ENCODE results near the gene ZNRD2. TPM values are rescaled to one million over a fixed set of nuclear protein-coding genes. Genes with fewer than 3 reads are reported as not detected.

ZNRD2 gene
- total and polyA plus RNA-seq, 12 donors = 9.4 to 135 (median 56.0) TPM

GRCh38 chr11:65532388-65533064, 37.8 kb upstream of the ZNRD2 start:
- WGBS, 4 donors = 77 to 83% (median 79%) methylated on average over 8 to 15 of the region's 15 CpGs
- Histone ChIP-seq H3K36me3 (replicated peaks in 1 of 2) (peaks cover 0 to 72% of the 10 kb centered on the region in 2 donors), H3K4me1 (replicated peaks in 1 of 2) (peaks cover 15 to 21% of the 10 kb centered on the region in 2 donors), H3K27me3 (no peaks in the 10 kb centered on the region), H3K4me3 (no peak overlapping the region), H3K9me3 (replicated peaks in 1 of 3) (no peaks in the 10 kb centered on the region), H3K27ac (peak overlapping the region in 1 of 5 donors; percentile 35)
- DNase-seq = peak in 1 of 7 donors; percentile 35
- intact Hi-C loops (cut with DNase I) = no loop called here
- no peak for TF ChIP-seq POLR2A (IDR thresholded peaks at IDR 0.05)
- no peak for TF ChIP-seq CTCF (IDR thresholded peaks at IDR 0.05)

GRCh38 chr11:65535102-65535501, 35.2 kb upstream of the ZNRD2 start:
- Histone ChIP-seq H3K27ac (no peak overlapping the region), H3K4me1 (replicated peaks in 1 of 2) (peaks cover 13 to 15% of the 10 kb centered on the region in 2 donors), H3K9me3 (replicated peaks in 1 of 3) (no peaks in the 10 kb centered on the region), H3K27me3 (no peaks in the 10 kb centered on the region), H3K4me3 (no peak overlapping the region), H3K36me3 (replicated peaks in 1 of 2) (peaks cover 0 to 64% of the 10 kb centered on the region in 2 donors)
- 76 to 89% (median 85%) methylated on average over 5 to 9 of the region's 9 CpGs for WGBS, 4 donors
- intact Hi-C loops (cut with DNase I) = no loop called here
- no peak for DNase-seq
- TF ChIP-seq POLR2A (IDR thresholded peaks at IDR 0.05) (no peak), CTCF (IDR thresholded peaks at IDR 0.05) (no peak)

GRCh38 chr11:65536412-65537295, 33.6 kb upstream of the ZNRD2 start:
- peaks cover 0 to 49% of the 10 kb centered on the region in 2 donors for H3K36me3 ChIP-seq (replicated peaks in 1 of 2)

More at GRCh38 chr11:65536412-65537295, 33.6 kb upstream of the ZNRD2 start:
- DNase-seq = no peak
- H3K4me1 ChIP-seq (replicated peaks in 1 of 2) = peaks cover 20 to 24% of the 10 kb centered on the region in 2 donors
- H3K4me3 ChIP-seq = no peak overlapping the region
- H3K9me3 ChIP-seq (replicated peaks in 1 of 3) = no peaks in the 10 kb centered on the region
- WGBS, 4 donors = 71 to 87% (median 74%) methylated on average over 7 to 12 of the region's 12 CpGs
- intact Hi-C loops (cut with DNase I) = no loop called here
- no peaks in the 10 kb centered on the region for H3K27me3 ChIP-seq
- peak overlapping the region in 2 of 5 donors; percentile 3 to 47 for H3K27ac ChIP-seq
- no peak for TF ChIP-seq CTCF (IDR thresholded peaks at IDR 0.05)
- TF ChIP-seq POLR2A (IDR thresholded peaks at IDR 0.05) = no peak
